Stimulated activated CD8-positive, alpha-beta memory T cell treated with anti-CD3 and anti-CD28 coated beads, Interleukin-4, amount 100 ng/mL, for 24 hours (primary cell): ENCODE data around the gene PIGK.
"Not testable (repeated sequence)": the region's sequence is repeated elsewhere in the genome, so short reads cannot be mapped to it uniquely, and the experiment has no call there.

Source experiments
- DNase-seq: peaks from one replicate; pipeline ENCODE4 v3.0.0-alpha.2; 2020; ENCODE audit warnings: low read depth

PIGK gene

GRCh38 chr1:77193951-77194350 lies 25.3 kb downstream of the PIGK start:
- no peak for DNase-seq

- DNase-seq, result no peak
Observed at GRCh38 chr1:77188770-77189169, 30.5 kb downstream of the PIGK start.

- not testable (repeated sequence) for DNase-seq
Observed at GRCh38 chr1:77186907-77187306, 32.3 kb downstream of the PIGK start.

GRCh38 chr1:77182083-77182482 lies 37.1 kb downstream of the PIGK start:
- no peak for DNase-seq

GRCh38 chr1:77179632-77180031 lies 39.6 kb downstream of the PIGK start:
- no peak for DNase-seq

- DNase-seq, result no peak
Observed at GRCh38 chr1:77175230-77175844, 43.9 kb downstream of the PIGK start.

GRCh38 chr1:77170687-77171086 lies 48.5 kb downstream of the PIGK start:
- no peak for DNase-seq

GRCh38 chr1:77168358-77168757 lies 50.9 kb downstream of the PIGK start:
- DNase-seq, result no peak

- no peak for DNase-seq
Observed at GRCh38 chr1:77164434-77164944, 54.7 kb downstream of the PIGK start.

- DNase-seq, result not testable (repeated sequence)
Observed at GRCh38 chr1:77159706-77160105, 59.5 kb downstream of the PIGK start.

GRCh38 chr1:77156214-77156613 lies 63.0 kb downstream of the PIGK start:
- no peak for DNase-seq

GRCh38 chr1:77146270-77146669 lies 73.0 kb downstream of the PIGK start:
- no peak for DNase-seq

- DNase-seq, result no peak
Observed at GRCh38 chr1:77143529-77144121, 75.6 kb downstream of the PIGK start.

GRCh38 chr1:77139389-77139788 lies 79.8 kb downstream of the PIGK start:
- DNase-seq, result no peak

GRCh38 chr1:77134359-77134758 lies 84.9 kb downstream of the PIGK start:
- DNase-seq, result no peak

GRCh38 chr1:77133731-77134358 lies 85.4 kb downstream of the PIGK start:
- DNase-seq, result no peak

GRCh38 chr1:77126307-77126706 lies 92.9 kb downstream of the PIGK start:
- DNase-seq, result no peak

- no peak for DNase-seq
Observed at GRCh38 chr1:77121503-77121902, 97.7 kb downstream of the PIGK start.

- DNase-seq, result no peak
Observed at GRCh38 chr1:77120950-77121349, 98.3 kb downstream of the PIGK start.

GRCh38 chr1:77118712-77119111 lies 100.5 kb downstream of the PIGK start:
- DNase-seq, result no peak

GRCh38 chr1:77104672-77105071 lies 114.6 kb downstream of the PIGK start:
- no peak for DNase-seq

- no peak for DNase-seq
Observed at GRCh38 chr1:77103486-77103885, 115.7 kb downstream of the PIGK start.

GRCh38 chr1:77100875-77101274 lies 118.4 kb downstream of the PIGK start:
- no peak for DNase-seq
